HG02588 (cell line): ENCODE data around the gene ZMIZ1.

ENCODE experiments used
- ATAC-seq: cut with Tn5 transposase; IDR thresholded peaks from one replicate; pipeline ENCODE4 v1.9.1; 2021; ENCODE audit warnings: mild to moderate bottlenecking, moderate library complexity; ENCODE audit not compliant: unreplicated experiment

Gene ZMIZ1

GRCh38 chr10:79065091-79065551 is 3.6 kb upstream of the ZMIZ1 start:
- no peak for ATAC-seq

DNA sequence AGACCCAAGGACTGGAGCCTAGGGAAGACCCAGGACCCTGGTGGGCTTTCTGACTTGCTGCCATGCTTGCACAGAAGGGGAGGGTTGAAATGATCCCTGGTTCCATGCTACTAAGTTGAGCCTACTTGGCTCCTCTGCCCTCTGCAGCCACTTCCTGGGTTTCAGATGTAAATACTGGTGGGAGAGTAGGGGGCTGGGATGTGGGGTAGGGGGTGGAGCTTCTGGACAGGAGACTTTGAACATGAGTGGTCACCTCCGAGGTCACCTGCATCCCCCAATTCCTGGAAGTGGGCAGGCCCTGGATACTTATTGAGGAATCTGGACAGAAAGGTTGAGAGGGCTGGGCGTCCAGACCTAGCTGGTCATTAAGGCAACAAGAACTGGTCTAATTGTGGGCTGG is 2.9 kb upstream of the ZMIZ1 start:
- ATAC-seq: no peak

GRCh38 chr10:79066411-79067240 is 2.1 kb upstream of the ZMIZ1 start:
- no peak for ATAC-seq

GRCh38 chr10:79067241-79068202 is 1.2 kb upstream of the ZMIZ1 start:
- no peak for ATAC-seq

DNA sequence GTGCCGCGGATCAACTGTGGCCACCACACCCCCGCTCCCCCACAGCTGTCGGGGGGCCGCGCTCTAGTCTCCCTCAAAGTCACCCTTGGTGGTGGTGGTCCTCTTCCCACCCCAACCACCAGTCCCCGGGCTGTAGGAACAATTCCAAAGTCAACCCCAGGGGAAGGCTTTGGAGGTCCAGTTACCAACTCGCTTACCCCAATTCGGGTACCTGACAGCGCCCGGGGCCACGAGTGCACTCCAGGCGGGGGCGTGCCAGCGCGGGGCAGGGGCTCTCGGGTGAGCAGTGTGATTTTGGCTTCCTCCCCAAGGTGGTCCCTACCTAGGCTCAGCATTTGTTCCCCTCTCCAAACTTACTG is 584 bp upstream of the ZMIZ1 start:
- ATAC-seq: no peak

DNA sequence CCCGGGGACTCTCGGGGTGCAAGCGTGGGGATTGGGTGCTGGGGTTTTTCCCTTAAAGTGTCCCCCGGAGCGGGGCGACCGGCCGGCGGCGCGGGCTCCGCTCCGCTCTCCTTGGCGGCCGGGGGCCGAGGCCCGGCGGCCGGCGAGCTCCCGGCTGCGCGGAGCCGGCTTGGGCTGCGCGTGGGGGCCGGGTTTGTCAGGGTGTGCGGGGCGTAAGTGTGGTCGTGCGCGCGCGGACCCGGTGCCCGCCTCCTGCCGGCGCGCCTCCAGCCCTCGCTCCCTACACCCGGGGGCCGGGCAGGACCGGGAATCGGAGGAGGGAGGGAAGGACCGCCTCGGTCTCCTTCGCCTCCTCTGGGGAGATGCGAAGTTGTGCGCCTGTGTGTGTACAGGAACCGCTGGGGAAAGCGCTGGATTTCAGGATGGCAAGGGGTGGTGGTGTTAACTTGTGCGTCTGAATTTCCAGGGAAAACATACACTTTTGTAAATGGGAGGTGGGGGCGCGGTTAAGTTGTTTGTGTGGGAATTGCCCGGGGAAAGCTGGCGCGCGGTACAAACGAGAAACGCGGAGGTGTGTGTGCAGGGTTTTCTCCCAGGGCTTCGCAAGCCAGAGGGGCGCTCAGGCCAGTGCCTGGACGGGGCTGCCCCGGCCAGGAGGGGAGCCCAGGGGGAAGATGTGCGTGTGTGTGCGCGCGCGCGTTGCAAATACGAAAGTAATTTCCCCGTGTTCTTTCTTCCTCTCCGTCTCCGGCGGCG is 737 bp downstream of the ZMIZ1 start:
- ATAC-seq: peak; percentile 23

DNA sequence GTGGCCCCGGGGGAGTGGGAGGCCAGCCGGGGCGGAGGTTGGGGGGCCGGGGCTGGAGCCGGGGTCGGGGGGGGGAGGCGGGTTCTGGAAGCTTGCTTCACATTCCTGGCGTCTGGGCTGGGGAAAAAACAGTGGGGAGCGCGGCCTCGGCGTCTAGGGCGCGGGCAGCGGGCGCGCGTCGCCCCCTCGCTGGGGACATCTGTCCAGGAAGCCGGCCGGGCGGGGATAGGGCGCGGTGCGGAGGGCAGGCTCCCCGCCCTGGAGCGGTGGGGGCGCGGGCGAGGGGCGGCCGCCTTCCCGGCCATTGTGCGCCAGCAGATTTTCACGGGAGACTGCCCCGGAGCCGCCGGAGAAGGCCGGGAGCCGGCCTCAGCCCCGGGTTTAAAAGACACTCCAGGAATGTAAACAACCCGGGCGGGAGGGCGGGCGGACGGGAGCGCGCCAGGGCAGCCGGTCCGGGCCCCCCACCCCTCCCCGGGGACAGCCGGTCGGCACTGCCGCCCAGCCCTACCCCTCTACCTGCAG is 1.4 kb downstream of the ZMIZ1 start:
- no peak for ATAC-seq

DNA sequence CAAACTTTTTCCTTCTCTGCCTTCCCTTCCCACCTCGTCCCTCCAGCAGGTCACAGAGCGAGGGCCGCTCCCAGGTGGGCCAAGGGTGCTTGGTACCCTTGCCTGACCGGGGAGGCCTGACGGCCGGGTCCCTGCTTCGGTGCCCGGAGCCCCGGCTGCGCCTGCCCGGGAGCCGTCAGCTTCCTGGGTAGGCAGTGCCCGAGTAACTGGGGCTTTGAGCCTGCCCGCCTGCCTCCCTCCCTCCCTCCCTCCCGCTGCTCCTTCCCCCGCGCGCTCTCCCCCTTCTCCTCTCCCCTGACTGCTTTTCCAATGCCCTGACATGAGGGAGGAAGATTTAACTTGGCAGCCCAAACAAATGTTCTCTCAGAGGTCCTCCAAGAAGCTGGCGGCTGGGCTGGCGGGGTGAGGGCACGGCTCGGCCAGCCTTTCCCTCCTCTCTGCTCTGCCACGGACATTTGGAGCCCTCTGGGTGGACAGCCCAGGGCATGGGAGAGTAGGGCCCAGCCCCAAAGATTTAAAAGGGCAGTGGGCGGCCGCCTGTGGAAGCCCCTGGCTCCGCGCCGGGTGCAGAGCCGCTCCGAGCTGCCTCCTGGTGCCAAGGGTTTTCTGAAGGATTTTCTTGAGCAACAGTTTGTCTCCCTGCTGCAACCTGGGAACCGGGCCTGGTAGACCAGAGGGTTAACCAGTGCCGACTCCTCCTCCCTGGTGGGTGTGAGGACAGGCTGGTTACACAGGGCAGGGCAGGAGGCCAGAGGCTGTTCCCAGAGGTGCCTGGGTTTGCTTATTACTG is 2.0 kb downstream of the ZMIZ1 start:
- no peak for ATAC-seq

- no peak for ATAC-seq
Measured at GRCh38 chr10:79071396-79071923, 2.7 kb downstream of the ZMIZ1 start.

GRCh38 chr10:79072041-79072441 is 3.3 kb downstream of the ZMIZ1 start:
- no peak for ATAC-seq

GRCh38 chr10:79072994-79073645 is 4.4 kb downstream of the ZMIZ1 start:
- ATAC-seq: no peak

GRCh38 chr10:79073784-79074432 is 5.1 kb downstream of the ZMIZ1 start:
- no peak for ATAC-seq

DNA sequence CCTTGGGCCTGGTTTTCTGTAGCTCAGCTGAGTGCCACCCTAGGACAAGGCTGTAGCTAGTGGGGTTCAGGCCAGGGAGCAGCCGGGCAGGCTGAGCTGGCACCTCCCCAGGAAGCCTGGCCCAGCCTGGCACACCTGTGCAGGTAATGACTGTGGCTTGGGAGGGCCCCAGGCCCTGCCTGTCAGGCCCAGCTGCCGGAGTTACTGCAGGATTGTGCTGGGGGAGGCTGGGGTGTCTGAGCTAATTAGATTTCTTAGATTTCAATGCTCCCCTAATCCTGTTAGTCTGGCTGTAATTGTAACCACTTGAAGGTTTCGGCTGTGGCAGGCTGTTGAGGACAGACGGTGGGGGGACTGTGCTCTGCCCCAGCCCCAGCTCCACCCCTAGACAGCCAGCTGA is 6.0 kb downstream of the ZMIZ1 start:
- ATAC-seq: no peak

GRCh38 chr10:79075418-79075817 is 6.7 kb downstream of the ZMIZ1 start:
- no peak for ATAC-seq

- no peak for ATAC-seq
Measured at GRCh38 chr10:79077488-79078173, 8.9 kb downstream of the ZMIZ1 start.

DNA sequence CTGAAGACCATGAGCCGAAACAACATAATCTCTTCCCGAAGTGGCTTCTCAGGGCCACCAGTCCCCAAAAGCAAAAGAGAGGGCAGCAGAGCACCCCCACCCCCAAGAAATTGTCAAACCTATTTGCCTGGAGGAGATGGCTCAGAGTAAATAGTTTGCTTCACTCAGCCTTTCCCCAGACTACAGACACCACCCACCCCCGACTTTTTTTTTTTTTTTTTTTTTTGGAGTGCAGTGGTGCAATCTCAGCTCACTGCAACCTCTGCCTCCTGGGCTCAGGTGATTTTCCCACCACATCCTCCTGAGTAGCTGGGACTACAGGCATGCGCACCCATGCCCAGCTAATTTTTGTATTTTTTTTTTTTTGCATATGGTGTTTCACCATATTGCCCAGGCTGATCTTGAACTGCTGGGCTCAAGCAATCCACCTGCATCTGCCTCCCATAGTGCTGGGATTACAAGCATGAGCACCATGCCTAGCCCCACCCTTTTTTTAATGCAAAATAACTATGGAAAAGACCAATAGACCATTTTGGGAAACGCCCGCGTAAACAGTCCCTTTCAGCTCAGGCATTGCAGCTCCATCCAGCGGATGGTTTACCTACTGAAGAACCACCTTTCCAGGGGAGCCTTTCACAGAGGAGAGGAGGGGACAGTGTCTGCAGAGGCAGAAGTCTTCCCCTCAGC is 9.7 kb downstream of the ZMIZ1 start:
- ATAC-seq: no peak

- ATAC-seq: no peak
Measured at GRCh38 chr10:79079054-79079397, 10.3 kb downstream of the ZMIZ1 start.
